GM19372 (cell line): Measurements from ENCODE around the gene PIGS.
"Not testable (repeated sequence)": the region's sequence is repeated elsewhere in the genome, so short reads cannot be mapped to it uniquely, and the experiment has no call there.

Experiments
- ATAC-seq: cut with Tn5 transposase; IDR thresholded peaks from one replicate; pipeline ENCODE4 v1.9.1; 2021; ENCODE audit warnings: mild to moderate bottlenecking, low read depth, moderate library complexity; ENCODE audit not compliant: unreplicated experiment

PIGS gene

DNA sequence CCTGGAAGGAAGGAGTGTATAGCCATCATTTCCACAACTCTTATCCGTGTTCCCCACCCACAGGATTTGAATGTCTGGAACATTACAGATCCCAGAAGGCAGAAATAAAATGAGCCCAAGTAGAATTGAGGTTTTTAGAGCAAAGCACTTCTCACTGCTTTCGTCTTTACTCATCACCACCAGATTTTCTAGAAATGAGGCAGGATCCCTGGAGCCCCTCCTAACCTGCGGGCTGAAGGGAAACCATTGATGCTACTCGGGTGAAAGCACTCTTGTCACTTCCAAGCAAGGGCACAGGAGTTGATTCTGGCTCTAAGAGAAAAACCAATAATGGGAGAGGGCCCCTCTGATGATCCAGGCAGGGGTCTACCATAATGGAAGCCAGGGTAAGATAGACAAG is 8.2 kb upstream of the PIGS start:
- no peak for ATAC-seq

- no peak for ATAC-seq
These were observed 7.2 kb upstream of the PIGS start for GRCh38 chr17:28578246-28579195.

DNA sequence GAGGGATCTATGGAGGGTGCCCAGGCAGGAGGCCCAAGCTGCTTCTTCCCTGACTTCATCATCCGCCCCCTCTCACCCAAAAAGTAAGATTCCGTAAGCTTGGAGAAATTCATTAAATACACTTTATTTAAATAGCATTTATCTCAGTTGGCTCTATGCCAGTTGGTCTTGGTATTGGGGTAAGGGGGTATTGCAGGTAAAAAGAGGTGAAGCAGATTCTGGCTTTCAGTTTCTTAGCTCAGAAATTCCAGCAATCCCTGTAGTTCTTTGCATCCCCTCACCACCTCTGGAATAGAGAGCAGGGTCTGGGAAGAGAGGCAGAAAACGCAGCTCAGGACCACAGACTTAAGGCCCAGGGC is 6.1 kb upstream of the PIGS start:
- ATAC-seq, result no peak

DNA sequence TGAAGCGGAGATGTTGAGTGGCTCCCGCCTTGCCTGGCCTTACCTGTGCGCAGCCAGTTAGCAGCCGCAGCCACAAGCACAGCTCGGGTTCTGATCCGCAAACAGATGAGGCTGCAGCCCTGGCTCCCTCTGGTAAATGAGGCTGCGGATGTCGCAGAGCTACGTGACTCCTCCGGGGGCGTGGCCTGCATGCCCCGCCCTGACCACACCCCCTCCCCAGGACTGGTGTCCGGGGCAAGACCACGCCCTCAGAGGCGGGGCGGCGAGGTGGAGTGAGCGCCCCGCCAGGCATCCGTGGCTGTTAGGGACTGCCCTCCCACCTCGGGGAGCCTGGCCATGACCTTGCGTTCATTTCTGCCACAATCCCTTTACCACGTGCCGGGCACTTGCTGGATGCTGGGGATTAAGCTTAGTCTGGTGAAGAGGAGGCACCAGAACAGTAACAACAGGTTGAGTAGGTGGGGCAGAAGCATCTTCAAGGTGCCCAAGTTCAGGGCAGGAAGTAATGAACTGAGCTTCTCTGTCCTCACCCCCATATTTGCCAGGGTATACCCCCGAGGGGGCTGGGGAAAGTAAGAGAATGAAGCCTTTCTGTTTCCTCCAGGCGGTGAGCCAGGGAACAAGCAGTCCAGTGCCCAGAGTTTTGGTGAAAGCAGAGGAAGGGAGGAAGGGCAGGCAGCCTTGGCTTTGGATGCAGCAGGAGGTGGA is 5.6 kb upstream of the PIGS start, which contains the start of gene ALDOC:
ALDOC (minus strand) TSS at position 138 of the 708 bp plus-strand sequence. CDS start 1,363 bp downstream, outside the sequence.
- peak; percentile 94 for ATAC-seq

DNA sequence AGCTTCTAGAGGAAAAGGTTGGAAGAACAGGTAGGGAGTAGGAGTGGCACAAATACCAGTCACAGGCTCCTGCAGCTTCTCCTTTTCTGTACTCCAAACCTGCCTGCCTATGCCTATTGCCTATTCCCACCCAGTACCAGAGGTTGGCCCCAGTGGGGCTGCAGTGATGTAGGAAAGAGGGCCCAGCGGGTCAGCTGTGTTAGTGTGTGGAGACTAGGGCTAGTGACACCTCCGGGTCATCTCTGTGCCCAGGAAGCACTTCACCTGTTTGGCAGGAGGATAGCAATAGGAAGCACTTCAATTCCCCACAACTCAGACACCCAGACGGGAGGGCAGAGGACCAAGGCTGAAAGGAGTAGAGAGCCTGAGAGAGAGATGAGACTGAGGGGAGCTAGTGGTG is 4.7 kb upstream of the PIGS start:
- not testable (repeated sequence) for ATAC-seq

GRCh38 chr17:28575126-28575795 is 3.9 kb upstream of the PIGS start:
- ATAC-seq, result no peak

DNA sequence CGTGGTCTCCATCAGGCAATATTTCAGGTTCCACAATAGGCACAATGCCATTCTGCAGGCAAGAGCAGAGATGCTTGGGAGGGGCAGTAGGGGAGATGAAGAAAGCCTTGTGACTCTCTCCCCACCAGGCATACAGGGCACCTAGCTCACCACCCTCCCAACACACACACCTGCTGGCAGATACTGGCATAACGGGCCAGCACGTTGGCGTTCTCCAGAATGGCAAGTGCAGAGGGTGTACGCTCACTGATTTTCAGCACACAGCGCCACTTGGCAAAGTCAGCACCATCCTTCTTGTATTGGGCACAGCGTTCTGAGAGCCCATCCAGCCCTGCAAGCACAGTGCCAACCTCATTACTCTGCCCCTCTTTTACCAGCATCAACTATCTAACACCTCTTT is 3.2 kb upstream of the PIGS start:
- ATAC-seq, result no peak

DNA sequence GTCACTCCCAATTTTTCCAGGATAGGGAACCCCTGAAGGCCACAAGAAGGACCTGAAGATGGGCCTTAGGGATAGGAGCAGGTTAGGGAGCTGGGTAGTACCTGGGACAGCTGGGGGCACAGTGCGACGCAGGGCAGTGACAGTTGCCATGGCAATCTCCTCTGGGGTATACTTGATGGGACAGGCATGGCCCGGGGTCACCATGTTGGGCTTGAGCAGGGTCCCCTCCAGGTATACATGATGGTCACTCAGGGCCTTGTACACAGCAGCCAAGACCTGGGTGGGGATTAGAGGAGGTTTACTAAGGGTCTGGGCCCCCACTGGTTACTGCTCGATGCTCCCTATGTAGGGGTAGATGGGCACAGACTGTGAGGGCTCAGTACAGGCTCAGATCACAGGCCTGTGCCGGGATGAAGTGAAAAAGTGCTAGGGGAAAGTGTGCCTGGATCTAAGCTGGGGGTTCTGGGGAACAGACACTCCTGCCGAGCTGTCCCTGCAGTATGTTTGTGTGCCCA is 2.7 kb upstream of the PIGS start:
- ATAC-seq, result no peak

DNA sequence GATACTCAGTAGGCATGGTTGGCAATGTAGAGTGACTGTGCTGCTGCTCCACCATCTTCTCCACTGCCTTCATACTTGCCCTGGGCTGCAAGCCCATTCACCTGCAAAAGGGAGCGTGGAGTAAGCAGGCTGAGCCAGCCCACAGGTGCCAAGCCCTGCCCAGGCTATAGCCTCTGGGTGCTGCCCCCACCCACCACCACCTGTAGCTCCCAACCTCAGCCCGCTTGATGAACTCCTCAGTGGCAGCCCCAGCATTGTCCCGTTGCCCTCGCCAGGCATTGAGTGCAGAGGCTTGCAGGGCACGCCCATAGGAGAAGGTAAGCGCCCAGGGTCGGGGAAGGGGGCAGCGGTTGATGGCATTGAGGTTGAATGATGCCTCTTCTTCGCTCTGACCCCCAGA is 2.2 kb upstream of the PIGS start:
- ATAC-seq, result no peak

- no peak for ATAC-seq
These were observed 1.7 kb upstream of the PIGS start for GRCh38 chr17:28573040-28573380.

GRCh38 chr17:28572259-28573039 is 1.1 kb upstream of the PIGS start:
- ATAC-seq, result no peak

DNA sequence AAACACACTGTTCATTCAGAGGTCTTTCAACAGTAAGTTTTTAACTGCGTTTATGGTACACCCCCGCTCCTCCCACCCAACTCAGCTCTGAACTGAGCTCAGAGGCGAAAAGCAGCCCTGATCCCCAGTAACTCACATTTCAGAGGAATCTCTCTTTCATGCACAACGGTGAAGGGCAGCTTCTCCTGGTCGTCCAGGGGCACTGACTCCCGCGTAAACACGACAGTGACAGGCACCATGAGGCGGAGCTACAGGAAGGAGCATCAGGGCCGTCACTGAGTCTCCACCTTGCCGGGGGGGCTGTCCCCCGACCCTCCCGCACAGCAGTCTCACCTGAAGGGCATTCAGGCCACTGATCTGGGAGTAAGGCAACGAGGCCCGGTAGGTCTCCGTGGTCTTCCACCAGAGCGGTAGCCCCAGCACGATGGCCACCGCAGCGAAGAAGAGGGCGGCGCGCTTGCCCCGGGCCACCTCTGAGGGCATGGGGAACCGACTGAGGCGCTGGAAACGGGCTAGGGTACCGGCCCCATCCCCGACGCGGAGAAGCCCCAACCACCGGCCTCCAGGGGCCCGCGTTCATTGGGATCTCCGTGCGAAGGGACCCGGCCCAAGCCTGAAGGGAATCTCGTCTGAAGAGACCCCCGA is 486 bp downstream of the PIGS start:
- peak; percentile 26 for ATAC-seq

DNA sequence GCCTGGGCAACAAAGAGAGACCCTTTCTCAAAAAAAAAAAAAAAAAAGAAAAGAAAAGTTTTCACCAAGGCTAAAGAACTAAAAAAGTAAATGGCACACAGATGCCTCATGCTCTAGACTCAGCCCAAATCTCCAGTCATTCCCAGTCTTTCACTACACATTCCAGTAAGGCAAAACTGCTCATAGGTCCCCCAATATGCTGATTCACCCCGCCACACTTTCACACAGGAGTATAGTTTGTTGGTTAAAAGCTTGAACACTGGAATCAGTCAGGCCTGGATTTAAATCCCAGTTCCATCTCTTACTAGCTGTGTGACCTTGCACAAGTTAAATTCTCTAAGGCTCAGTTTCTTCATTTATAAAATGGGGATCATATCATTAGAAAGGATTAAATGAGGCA is 1.9 kb downstream of the PIGS start:
- no peak for ATAC-seq

- ATAC-seq, result no peak
These were observed 3.7 kb downstream of the PIGS start for GRCh38 chr17:28567604-28568003.

- ATAC-seq, result no peak
These were observed 7.8 kb downstream of the PIGS start for GRCh38 chr17:28563475-28563874.

DNA sequence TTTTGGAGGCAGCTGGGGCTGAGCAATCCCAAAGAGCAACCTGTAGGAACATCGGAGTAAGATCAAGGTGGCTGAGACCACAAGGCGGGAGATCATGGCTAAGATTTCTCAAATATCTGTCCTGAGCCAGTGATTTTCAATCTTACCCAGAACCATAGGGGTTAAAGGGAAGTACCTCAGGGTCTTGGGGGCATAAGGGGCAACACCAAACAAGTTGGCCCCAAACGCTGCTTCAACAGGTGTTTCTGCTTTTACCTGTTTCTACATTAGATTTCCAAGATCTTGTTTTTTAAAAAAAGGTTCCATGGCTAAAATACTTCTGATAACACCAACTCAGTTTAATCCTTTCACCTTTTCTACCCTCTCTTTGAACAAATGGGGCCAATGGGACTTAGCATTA is 16.3 kb downstream of the PIGS start:
- no peak for ATAC-seq

DNA sequence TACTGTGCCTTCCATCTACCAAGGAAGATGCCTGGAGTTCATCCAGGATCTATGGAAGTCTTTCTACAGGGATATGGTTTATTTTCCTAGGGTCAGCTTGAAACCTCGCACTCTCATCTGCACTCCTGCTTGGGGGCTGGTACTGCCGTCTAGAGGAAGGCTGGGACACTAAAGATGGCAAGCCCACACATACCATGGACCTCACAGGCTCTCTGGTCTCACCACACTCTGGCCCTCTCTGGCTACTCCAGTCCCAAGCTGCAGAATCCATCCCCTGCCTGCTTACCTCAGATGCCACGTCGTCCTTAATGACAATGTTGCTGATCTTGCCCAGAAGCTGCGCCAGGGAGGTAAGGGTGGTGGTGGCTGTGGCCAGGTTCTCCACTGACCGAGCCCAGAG is 16.8 kb downstream of the PIGS start:
- no peak for ATAC-seq

GRCh38 chr17:28553000-28553505 is 18.3 kb downstream of the PIGS start:
- no peak for ATAC-seq

- ATAC-seq, result peak; percentile 68
These were observed 18.9 kb downstream of the PIGS start, which contains the start of gene UNC119 for GRCh38 chr17:28552176-28552999. Gene UNC119, minus strand, starts transcription at chr17:28552624. Its CDS starts 67 bp downstream, at chr17:28552557.
